CD4-positive, alpha-beta T cell treated with Interleukin-1 beta for 1 hour (primary cell): ENCODE data around the gene RAB28.

Experiments used
- DNase-seq, 2 donors: peaks; one replicate each; pipeline ENCODE4 v3.0.0-alpha.2; 2020 to 2022

RAB28 gene

GRCh38 chr4:13367691-13368090, 116.4 kb downstream of the RAB28 start:
- DNase-seq, result no peak

GRCh38 chr4:13367244-13367643, 116.9 kb downstream of the RAB28 start:
- DNase-seq, result no peak

- DNase-seq, result no peak
These were observed 118.9 kb downstream of the RAB28 start for GRCh38 chr4:13365195-13365594.

- no peak for DNase-seq
These were observed 119.5 kb downstream of the RAB28 start for GRCh38 chr4:13364653-13365052.

- DNase-seq, result no peak
These were observed 120.0 kb downstream of the RAB28 start for GRCh38 chr4:13364172-13364571.

- no peak for DNase-seq
These were observed 124.3 kb downstream of the RAB28 start for GRCh38 chr4:13359809-13360208.

- no peak for DNase-seq
These were observed 128.8 kb downstream of the RAB28 start for GRCh38 chr4:13355111-13355880.

- DNase-seq, result no peak
These were observed 135.0 kb downstream of the RAB28 start for GRCh38 chr4:13349096-13349495.

GRCh38 chr4:13348216-13348615, 135.9 kb downstream of the RAB28 start:
- no peak for DNase-seq

- no peak for DNase-seq
These were observed 136.5 kb downstream of the RAB28 start for GRCh38 chr4:13347517-13348125.

- no peak for DNase-seq
These were observed 139.9 kb downstream of the RAB28 start for GRCh38 chr4:13344216-13344615.

GRCh38 chr4:13340672-13341071, 143.5 kb downstream of the RAB28 start:
- no peak for DNase-seq

GRCh38 chr4:13331827-13332226, 152.3 kb downstream of the RAB28 start:
- DNase-seq, result no peak

- DNase-seq, result no peak
These were observed 154.2 kb downstream of the RAB28 start for GRCh38 chr4:13329963-13330362.

- no peak for DNase-seq
These were observed 154.7 kb downstream of the RAB28 start for GRCh38 chr4:13329340-13329850.

- no peak for DNase-seq
These were observed 155.5 kb downstream of the RAB28 start for GRCh38 chr4:13328591-13328990.

GRCh38 chr4:13327991-13328390, 156.1 kb downstream of the RAB28 start:
- DNase-seq, result no peak

- DNase-seq, result no peak
These were observed 158.4 kb downstream of the RAB28 start for GRCh38 chr4:13325744-13326143.

- no peak for DNase-seq
These were observed 160.2 kb downstream of the RAB28 start for GRCh38 chr4:13323921-13324320.

GRCh38 chr4:13322681-13323101, 161.4 kb downstream of the RAB28 start:
- DNase-seq, result no peak
